ENCODE measurements around the gene TUBB. TPM values are rescaled to one million over a fixed set of nuclear protein-coding genes. Genes with fewer than 3 reads are reported as not detected.

Gene TUBB
- total and polyA plus RNA-seq, 2 of the 8 experiments (the other 6 are each of a cell fraction or from before 2014, with no cell fraction given): 1,880 to 3,022 TPM

DNA sequence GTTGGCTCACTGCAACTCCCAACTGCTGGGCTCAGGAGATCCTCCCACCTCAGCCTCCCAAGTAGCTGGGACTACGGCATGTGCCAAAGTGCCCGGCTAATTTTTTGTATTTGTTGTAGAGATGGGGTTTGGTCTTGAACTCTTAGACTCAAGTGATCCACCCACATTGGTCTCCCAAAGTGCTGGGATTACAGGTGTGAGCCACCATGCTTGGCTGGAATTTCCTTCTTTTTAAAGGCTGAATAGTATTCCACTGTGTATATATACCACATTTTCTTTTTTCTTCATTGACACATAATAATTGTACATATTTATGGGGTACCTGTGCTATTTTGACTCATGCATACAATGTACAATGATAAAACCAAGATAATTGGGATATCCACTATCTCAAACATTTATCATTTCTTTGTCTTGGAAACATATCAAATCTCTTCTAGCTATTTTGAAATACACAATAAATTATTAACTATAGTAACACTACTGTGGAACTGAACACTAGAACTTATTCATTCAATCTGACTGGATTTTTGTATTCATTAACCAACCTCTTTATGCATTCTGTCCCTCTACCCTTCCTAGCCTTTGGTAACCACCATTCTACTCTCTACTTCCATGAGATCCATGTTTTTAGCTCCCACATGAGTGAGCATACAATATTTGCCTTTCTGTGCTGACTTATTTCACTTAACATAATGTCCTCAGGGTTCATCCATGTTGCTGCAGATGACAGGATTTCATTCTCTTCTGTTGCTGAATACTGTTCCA lies 10.9 kb upstream of the TUBB start (continued):
- TF ChIP-seq, protein P1, sequence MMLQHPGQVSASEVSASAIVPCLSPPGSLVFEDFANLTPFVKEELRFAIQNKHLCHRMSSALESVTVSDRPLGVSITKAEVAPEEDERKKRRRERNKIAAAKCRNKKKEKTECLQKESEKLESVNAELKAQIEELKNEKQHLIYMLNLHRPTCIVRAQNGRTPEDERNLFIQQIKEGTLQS (IDR thresholded peaks at IDR 0.05; ENCODE audit: insufficient read depth, low read depth, low read length): no peak
- TF ChIP-seq POU5F1 (IDR thresholded peaks at IDR 0.05; ENCODE audit: low read depth, low read length): no peak
